ENCODE data around the gene SND1.

Gene SND1

GRCh38 chr7:127733986-127734385, 82.0 kb downstream of the SND1 start:
- no peak for DNase-seq

- DNase-seq = no peak
Observed at GRCh38 chr7:127736511-127736910, 84.5 kb downstream of the SND1 start.

GRCh38 chr7:127738859-127739258, 86.9 kb downstream of the SND1 start:
- no peak for DNase-seq

- DNase-seq = no peak
Observed at GRCh38 chr7:127741764-127742375, 89.9 kb downstream of the SND1 start.

GRCh38 chr7:127745445-127745844, 93.5 kb downstream of the SND1 start:
- DNase-seq = no peak

GRCh38 chr7:127751062-127751461, 99.1 kb downstream of the SND1 start:
- DNase-seq = no peak

- no peak for DNase-seq
Observed at GRCh38 chr7:127751490-127752448, 99.8 kb downstream of the SND1 start.

- no peak for DNase-seq
Observed at GRCh38 chr7:127752829-127753228, 100.8 kb downstream of the SND1 start.

- DNase-seq = no peak
Observed at GRCh38 chr7:127754457-127754856, 102.5 kb downstream of the SND1 start.

- no peak for DNase-seq
Observed at GRCh38 chr7:127755521-127755920, 103.5 kb downstream of the SND1 start.

- DNase-seq = no peak
Observed at GRCh38 chr7:127755965-127756364, 104.0 kb downstream of the SND1 start.

GRCh38 chr7:127758105-127758504, 106.1 kb downstream of the SND1 start:
- DNase-seq = no peak

- DNase-seq = no peak
Observed at GRCh38 chr7:127758845-127759244, 106.9 kb downstream of the SND1 start.

- DNase-seq = no peak
Observed at GRCh38 chr7:127759945-127760421, 108.0 kb downstream of the SND1 start.

- no peak for DNase-seq
Observed at GRCh38 chr7:127760436-127761031, 108.5 kb downstream of the SND1 start.

GRCh38 chr7:127761196-127761595, 109.2 kb downstream of the SND1 start:
- DNase-seq = no peak

- no peak for DNase-seq
Observed at GRCh38 chr7:127764681-127765080, 112.7 kb downstream of the SND1 start.

- no peak for DNase-seq
Observed at GRCh38 chr7:127765150-127765549, 113.2 kb downstream of the SND1 start.

GRCh38 chr7:127766831-127767459, 115.0 kb downstream of the SND1 start:
- DNase-seq = no peak

GRCh38 chr7:127768241-127768640, 116.2 kb downstream of the SND1 start:
- DNase-seq = no peak

- no peak for DNase-seq
Observed at GRCh38 chr7:127769137-127769536, 117.1 kb downstream of the SND1 start.

GRCh38 chr7:127769696-127770400, 117.9 kb downstream of the SND1 start:
- DNase-seq = no peak

- DNase-seq = no peak
Observed at GRCh38 chr7:127770885-127771284, 118.9 kb downstream of the SND1 start.

All from CD4-positive, alpha-beta T cell treated with Interleukin-15 for 1 hour (primary cell).